GM12801 (cell line): ENCODE data around the gene EPO.

Source experiments
- TF ChIP-seq, protein P1 (sequence below): IDR thresholded peaks from one replicate; pipeline ENCODE4 v1.5.1; 2011; ENCODE audit warnings: control low read depth; ENCODE audit not compliant: insufficient read length; ENCODE audit errors: extremely low read depth

Gene EPO

DNA sequence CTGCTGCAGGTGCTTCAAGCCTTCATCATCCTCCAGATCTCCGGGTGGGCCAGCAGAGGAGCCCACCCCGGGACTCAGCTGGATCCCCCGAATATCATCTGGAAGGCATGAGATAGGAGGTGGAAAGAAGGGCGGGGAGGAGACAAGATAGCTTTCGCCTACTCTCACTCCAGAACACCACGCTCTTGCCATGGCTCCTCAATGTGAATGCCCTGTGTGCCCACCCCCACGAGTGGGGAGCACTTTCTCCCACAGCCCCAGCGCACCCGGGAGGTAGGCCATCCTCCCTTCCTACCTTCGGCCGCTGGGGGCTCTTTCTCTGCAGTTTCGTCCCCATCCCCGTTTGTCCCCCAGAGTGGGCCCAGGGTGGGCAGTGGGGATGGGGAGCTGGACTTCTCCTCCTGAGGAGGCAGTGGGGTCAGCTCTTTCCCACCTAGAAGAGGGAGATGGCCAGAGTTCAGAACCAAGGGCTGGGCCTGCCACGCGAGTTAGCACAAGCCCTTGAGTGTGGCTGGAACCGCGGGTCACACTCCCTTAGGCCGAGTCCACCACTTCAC is 35.1 kb upstream of the EPO start:
- TF ChIP-seq, protein P1, sequence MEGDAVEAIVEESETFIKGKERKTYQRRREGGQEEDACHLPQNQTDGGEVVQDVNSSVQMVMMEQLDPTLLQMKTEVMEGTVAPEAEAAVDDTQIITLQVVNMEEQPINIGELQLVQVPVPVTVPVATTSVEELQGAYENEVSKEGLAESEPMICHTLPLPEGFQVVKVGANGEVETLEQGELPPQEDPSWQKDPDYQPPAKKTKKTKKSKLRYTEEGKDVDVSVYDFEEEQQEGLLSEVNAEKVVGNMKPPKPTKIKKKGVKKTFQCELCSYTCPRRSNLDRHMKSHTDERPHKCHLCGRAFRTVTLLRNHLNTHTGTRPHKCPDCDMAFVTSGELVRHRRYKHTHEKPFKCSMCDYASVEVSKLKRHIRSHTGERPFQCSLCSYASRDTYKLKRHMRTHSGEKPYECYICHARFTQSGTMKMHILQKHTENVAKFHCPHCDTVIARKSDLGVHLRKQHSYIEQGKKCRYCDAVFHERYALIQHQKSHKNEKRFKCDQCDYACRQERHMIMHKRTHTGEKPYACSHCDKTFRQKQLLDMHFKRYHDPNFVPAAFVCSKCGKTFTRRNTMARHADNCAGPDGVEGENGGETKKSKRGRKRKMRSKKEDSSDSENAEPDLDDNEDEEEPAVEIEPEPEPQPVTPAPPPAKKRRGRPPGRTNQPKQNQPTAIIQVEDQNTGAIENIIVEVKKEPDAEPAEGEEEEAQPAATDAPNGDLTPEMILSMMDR, result no peak

DNA sequence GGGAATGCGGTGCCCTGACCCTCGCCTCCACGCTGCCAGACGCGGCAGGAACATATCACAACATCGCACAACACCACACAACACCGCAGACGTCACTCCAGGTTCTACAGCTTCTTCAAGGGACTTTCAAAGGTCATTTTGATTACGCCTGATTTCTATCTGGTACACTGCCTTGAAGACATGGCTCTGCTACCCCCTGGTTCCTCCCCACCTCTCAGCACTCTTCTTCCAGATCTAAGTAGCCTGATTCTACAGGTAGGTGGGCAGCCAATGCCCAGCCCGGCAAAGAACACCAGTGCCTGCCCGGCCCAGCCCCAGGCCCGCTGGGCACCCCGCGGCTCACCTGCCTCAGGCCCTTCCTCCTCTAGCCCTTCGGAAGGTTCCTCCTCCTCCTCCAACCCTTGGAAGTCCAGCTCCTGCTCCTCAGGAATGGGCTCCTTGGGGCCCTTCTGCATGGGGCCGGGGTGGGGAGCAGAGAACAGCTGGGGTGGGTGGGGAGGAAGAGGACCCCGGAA is 34.6 kb upstream of the EPO start:
- TF ChIP-seq, protein P1, result no peak

DNA sequence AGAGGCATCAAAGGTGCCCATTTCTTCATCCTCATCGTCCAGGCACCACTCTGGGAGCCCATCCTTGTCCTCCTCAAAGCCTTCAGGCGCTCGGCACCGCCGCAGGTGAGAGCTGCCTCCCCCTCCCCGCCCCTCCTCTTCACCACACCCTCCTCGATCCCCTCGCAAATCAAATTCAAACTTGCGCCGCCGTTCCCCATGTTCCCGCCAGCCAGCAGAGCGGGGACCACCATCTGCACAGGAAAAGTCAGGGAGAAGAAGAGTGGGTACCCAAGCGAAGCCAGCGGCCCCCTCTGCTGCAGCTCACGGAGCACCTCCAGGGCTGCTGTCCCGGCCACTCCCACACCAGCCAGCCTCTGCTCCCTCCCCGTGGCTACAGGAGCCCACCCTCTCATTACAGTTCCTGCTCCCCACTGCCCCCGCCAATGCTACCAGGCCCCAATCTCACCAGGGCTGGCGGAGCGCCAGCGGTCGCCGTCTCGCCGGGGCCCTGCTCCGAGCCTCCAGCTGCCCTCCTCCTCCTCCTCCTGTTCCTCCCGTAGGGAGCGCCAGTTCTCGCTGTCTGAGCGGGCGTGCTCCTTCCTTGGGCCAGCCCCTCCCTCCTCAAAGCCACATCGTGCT is 34.0 kb upstream of the EPO start:
- TF ChIP-seq, protein P1, result no peak

DNA sequence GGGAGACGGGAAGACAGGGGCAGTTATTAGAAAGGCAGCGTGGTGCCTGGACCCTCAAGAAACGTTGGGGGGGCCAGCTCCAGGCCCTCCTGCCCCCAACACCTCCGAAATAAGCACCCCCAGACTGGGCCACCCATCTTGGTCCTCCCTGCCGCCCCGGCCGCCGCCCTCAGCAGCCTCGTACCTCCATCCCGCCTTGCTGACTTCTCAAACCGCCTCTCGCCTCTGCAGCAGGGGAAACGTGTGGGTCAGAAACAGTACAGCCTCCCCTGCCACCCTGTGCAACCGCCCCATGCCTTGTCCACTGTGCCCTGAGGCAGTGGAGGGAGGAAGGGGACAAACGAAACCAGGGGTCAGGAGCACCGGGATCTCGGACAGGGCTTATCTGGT is 33.5 kb upstream of the EPO start:
- TF ChIP-seq, protein P1, result no peak

DNA sequence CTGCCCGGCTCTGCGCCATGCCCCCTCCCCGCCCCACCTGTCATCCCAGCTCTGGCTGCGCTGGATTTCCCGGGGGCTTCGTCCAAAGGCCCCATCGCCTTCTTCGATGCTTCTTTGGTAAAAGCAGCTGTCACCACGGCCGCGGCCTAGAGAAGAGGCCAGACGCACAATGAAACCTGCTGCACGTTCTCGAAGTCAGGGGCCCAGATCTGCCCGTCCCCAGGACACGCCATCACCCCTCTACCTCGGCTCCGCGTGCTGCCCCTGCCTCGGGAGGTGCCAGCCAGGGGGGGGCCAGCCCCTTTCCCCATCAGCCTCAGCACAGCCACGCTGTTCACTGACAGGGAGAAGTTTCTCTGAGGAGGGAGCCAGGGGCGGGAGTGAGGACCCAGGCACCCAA is 33.0 kb upstream of the EPO start:
- TF ChIP-seq, protein P1, result no peak

DNA sequence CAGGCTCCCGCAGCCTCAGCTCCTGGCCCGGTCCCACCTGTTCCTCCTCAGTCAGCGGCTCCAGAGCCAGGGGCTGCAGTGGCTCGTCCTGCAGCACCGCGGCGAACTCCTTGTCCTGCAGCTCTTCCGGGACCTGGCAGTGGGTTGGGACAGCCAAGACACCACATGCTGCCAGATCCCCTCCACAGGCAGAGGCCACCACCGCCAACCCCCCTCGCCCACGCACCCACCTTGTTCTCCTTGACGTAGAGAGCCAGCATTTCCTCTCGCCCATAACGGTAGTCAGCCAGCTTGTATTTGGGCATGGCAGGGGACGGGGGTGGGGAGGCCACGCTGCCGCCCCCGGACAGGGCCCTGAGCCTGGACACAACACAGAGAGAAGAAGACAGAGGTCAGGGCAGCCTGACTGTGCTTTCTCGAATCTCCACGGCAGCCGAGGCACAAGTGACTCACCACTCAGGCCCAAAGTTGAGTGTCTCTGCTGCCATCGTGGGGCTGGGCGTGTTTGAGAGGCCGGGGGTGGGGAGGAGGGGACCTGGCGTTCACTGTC is 32.4 kb upstream of the EPO start:
- TF ChIP-seq, protein P1, result no peak

DNA sequence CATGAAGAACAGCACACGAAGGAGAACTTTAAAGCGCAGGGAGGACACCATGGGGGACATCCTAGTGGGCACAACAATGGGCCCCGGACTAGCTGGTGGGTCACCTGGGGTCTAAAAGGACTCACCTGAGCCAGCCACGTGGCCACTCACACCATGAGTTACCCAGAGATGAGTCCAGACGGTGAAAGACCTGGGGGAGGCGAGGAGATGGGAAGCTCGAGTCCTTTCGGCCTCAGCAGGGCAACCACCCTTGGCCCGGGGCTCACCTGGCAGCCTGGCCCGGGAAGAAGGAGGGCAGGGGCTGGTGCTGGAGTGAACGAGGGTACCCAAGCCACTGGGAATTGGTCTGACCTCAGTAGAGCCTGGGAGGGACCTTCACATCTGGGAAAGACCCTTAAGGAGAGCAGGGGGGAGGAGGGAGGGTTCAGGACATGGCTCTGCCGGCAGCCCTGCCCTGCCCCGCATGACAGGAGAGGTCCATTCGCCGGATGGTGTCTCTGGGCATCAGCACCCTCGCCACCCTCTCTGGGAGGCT is 31.9 kb upstream of the EPO start:
- TF ChIP-seq, protein P1, result no peak
